ENCODE measurements around the gene ANKRD13A. TPM values are rescaled to one million over a fixed set of nuclear protein-coding genes. Genes with fewer than 3 reads are reported as not detected.
"Not testable (repeated sequence)": the region's sequence is repeated elsewhere in the genome, so short reads cannot be mapped to it uniquely, and the experiment has no call there.

ANKRD13A gene
- polyA plus RNA-seq, 6 donors from 2014 or later, result 65.4 to 95.4 (median 78.7) TPM

GRCh38 chr12:110071504-110071903 lies 72.3 kb downstream of the ANKRD13A start:
- peaks cover 0 to 2% (median 0%) of the 10 kb centered on the region in 7 donors for H3K9me3 Mint-ChIP-seq
- ATAC-seq (ENCODE audit: low read depth in 2 of 2) (no peak), DNase-seq (no peak)
- peak overlapping the region in 1 of 8 donors; percentile 24 for H3K4me3 Mint-ChIP-seq
- no peaks in the 10 kb centered on the region for H3K36me3 Mint-ChIP-seq
- peaks cover 9 to 24% (median 10%) of the 10 kb centered on the region in 3 donors for H3K4me1 Mint-ChIP-seq
- H3K27me3 Mint-ChIP-seq, result no peaks in the 10 kb centered on the region
- no peak overlapping the region for H3K27ac Mint-ChIP-seq

- Mint-ChIP-seq H3K27me3 (no peaks in the 10 kb centered on the region), H3K9me3 (peaks cover 0 to 2% (median 0%) of the 10 kb centered on the region in 7 donors), H3K27ac (no peak overlapping the region), H3K4me3 (peak overlapping the region in 4 of 8 donors; percentile 19 to 75 (median 38)), H3K36me3 (no peaks in the 10 kb centered on the region), H3K4me1 (peaks cover 9 to 24% (median 10%) of the 10 kb centered on the region in 3 donors)
- DNase-seq, result no peak
- no peak for ATAC-seq (ENCODE audit: low read depth in 2 of 2)
Measured at GRCh38 chr12:110071967-110072366, 72.7 kb downstream of the ANKRD13A start.

DNA sequence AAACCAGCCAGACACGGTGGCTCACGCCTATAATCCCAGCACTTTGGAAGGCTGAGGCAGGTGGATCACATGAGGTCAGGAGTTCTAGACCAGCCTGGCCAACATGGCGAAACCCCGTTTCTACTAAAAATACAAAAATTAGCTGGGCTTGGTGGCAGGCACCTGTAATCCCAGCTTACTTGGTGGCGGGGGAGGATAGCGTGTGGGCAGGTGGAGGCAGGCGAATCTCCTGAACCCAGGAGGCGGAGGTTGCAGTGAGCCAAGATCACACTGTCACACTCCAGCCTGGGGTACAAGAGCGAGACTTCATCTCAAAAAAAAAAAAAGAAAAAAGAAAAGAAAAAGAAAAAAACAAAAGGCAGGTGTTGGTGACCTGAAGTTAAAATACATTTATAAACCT lies 73.4 kb downstream of the ANKRD13A start:
- H3K27ac Mint-ChIP-seq, H3K36me3 Mint-ChIP-seq: not testable (repeated sequence)
- peak overlapping the region in 7 of 8 donors; percentile 47 to 92 (median 76) for H3K4me3 Mint-ChIP-seq

GRCh38 chr12:110073049-110073831 lies 74.0 kb downstream of the ANKRD13A start:
- Mint-ChIP-seq H3K9me3 (peaks cover 0 to 2% (median 0%) of the 10 kb centered on the region in 7 donors), H3K4me3 (peak overlapping the region; percentile 47 to 92 (median 80)), H3K27ac (peak overlapping the region in 5 of 6 donors; percentile 27 to 93 (median 66)), H3K27me3 (no peaks in the 10 kb centered on the region), H3K4me1 (peaks cover 9 to 24% (median 10%) of the 10 kb centered on the region in 3 donors), H3K36me3 (no peaks in the 10 kb centered on the region)
- DNase-seq (peak; percentile 18), ATAC-seq (ENCODE audit: low read depth in 2 of 2) (peak; percentile 30 to 35)

More for the DNA sequence above, 73.4 kb downstream of the ANKRD13A start:
- H3K27me3 Mint-ChIP-seq; DNase-seq; H3K9me3 Mint-ChIP-seq; ATAC-seq (ENCODE audit: low read depth in 2 of 2): not testable (repeated sequence)
- H3K4me1 Mint-ChIP-seq, result peaks cover 9 to 24% (median 10%) of the 10 kb centered on the region in 3 donors

DNA sequence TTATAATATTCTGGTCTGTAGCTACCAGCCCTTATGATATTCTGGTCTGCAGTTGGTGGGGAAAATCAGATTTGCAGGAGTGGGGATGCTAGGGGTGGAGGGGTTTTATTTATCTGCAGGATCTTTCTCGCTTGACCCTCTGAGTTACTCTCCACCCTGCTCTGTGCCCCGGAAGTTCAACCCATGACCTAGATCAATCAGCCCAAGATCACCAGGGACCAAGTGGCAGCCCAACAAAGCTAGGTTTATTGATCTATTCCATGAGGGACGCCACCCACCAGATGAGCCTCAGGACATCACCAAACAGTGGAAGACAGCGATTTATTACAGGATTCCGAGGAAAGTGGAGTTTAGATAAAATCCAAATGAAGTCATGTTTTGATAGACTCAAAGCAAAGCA lies 74.9 kb downstream of the ANKRD13A start:
- Mint-ChIP-seq H3K4me3 (peak overlapping the region in 3 of 8 donors; percentile 75 to 92 (median 86)), H3K9me3 (peaks cover 0 to 2% (median 0%) of the 10 kb centered on the region in 7 donors), H3K4me1 (peaks cover 12 to 30% (median 14%) of the 10 kb centered on the region in 3 donors), H3K27ac (peak overlapping the region in 1 of 6 donors; percentile 92), H3K27me3 (no peaks in the 10 kb centered on the region), H3K36me3 (no peaks in the 10 kb centered on the region)
- ATAC-seq (ENCODE audit: low read depth in 2 of 2) (no peak), DNase-seq (no peak)

- Mint-ChIP-seq H3K27ac (no peak overlapping the region), H3K27me3 (no peaks in the 10 kb centered on the region), H3K9me3 (peaks cover 0 to 4% (median 1%) of the 10 kb centered on the region in 7 donors), H3K4me1 (peaks cover 26 to 46% (median 29%) of the 10 kb centered on the region in 3 donors), H3K36me3 (peaks cover 0 to 7% of the 10 kb centered on the region in 2 donors), H3K4me3 (no peak overlapping the region)
- no peak for DNase-seq
- no peak for ATAC-seq (ENCODE audit: low read depth in 2 of 2)
Measured at GRCh38 chr12:110075880-110076279, 76.7 kb downstream of the ANKRD13A start.

DNA sequence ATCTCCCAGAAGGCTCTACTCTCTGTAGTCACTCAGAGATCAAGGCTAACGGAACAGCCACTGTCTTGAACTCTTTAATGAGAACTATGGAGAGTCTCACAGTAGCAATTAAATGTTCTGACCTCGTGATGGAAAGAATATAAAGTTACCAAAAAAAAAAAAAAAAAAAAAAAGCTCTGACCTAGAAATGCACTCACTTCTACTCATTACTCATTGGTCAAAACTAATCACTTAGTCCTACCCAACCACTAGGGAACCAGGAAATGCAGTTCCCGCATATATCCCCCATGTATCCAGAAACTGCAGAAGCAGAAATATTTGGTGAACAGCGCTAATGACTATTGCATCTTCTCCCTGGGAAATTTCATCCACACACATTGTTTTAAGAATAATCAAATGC lies 78.6 kb downstream of the ANKRD13A start:
- DNase-seq, result no peak
- ATAC-seq (ENCODE audit: low read depth in 2 of 2), result no peak
- H3K4me1 Mint-ChIP-seq, result peaks cover 26 to 39% (median 28%) of the 10 kb centered on the region in 3 donors
- peaks cover 0 to 7% of the 10 kb centered on the region in 2 donors for H3K36me3 Mint-ChIP-seq
- H3K4me3 Mint-ChIP-seq, result no peak overlapping the region
- peaks cover 0 to 4% (median 0%) of the 10 kb centered on the region in 7 donors for H3K9me3 Mint-ChIP-seq
- H3K27me3 Mint-ChIP-seq, result no peaks in the 10 kb centered on the region
- H3K27ac Mint-ChIP-seq, result peak overlapping the region in 1 of 6 donors; percentile 82

DNA sequence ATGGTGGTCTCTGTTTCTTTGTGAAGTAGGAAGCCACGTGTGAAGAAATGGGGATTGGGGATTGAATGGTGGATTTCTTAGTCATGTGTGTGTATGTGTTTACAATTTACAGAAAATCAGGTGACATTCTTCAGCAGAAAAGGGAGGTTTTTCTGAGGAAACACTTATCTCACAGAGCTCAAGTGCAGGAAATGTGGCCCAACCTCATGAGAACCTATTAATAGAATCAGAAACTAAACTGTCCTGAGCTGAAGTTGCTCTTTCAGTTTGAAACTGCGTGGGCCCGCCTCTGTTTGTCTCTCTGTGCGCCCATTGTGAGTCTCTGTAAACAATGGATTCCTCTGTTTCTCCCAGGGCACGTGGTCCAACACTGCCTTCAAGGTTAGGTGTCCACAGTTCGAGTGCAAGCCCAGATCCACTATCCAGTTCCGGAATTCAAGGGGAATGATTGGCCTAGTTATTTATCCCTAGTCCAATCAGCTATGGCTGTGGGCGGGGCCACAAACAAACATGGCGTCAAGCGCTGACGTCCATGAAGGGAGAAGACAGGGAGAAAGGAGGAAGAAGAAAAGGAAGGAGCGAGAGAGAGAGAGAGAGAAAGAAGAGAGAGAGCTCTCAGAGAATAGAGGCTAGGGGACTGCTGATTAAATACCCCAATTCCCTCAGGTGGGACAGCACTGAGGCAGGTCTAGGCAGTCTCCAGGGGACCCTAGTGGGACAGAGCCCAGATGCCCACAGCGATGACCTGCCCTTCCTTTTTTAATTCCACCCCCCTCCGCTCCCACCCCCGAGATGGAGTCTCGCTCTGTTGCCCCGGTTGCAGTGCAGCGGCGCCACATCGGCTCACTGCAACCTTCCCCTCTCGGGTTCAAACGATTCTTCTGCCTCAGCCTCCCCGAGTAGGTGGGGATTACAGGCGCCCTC lies 80.5 kb downstream of the ANKRD13A start:
- ATAC-seq (ENCODE audit: low read depth in 2 of 2), result peak; percentile 89 to 91
- H3K9me3 Mint-ChIP-seq, result peaks cover 0 to 4% (median 0%) of the 10 kb centered on the region in 7 donors
- DNase-seq, result peak; percentile 72
- peaks cover 18 to 25% (median 19%) of the 10 kb centered on the region in 3 donors for H3K4me1 Mint-ChIP-seq
- peak overlapping the region; percentile 91 to 99 (median 98) for H3K27ac Mint-ChIP-seq
- peak overlapping the region; percentile 70 to 97 (median 91) for H3K4me3 Mint-ChIP-seq
- peaks cover 0 to 7% of the 10 kb centered on the region in 2 donors for H3K36me3 Mint-ChIP-seq
- H3K27me3 Mint-ChIP-seq, result peaks cover 0 to 5% (median 0%) of the 10 kb centered on the region in 3 donors

DNA sequence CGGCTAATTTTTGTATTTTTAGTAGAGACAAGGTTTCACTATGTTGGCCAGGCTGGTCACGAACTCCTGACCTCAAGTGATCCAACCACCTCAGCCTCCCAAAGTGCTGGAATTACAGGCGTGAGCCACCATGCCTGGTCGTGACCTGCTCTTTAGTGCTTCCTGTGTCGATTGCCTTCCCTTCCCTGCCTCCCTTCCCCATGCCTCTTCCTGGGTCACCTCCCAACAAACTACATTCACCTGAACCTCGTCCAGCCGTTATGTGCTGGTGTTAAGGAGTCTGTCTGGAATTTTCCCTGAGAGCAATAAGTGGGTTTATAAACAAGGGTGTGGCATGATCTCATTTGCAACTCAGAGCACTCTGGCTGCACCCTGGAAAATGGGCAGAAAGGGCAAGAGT lies 81.2 kb downstream of the ANKRD13A start:
- Mint-ChIP-seq H3K27me3 (peaks cover 0 to 5% (median 2%) of the 10 kb centered on the region in 3 donors), H3K9me3 (peaks cover 0 to 4% (median 0%) of the 10 kb centered on the region in 7 donors), H3K36me3 (peaks cover 0 to 7% of the 10 kb centered on the region in 2 donors), H3K4me3 (peak overlapping the region in 7 of 8 donors; percentile 26 to 94 (median 59)), H3K4me1 (peaks cover 18 to 25% (median 19%) of the 10 kb centered on the region in 3 donors), H3K27ac (peak overlapping the region; percentile 1 to 99 (median 94))
- no peak for ATAC-seq (ENCODE audit: low read depth in 2 of 2)
- no peak for DNase-seq

DNA sequence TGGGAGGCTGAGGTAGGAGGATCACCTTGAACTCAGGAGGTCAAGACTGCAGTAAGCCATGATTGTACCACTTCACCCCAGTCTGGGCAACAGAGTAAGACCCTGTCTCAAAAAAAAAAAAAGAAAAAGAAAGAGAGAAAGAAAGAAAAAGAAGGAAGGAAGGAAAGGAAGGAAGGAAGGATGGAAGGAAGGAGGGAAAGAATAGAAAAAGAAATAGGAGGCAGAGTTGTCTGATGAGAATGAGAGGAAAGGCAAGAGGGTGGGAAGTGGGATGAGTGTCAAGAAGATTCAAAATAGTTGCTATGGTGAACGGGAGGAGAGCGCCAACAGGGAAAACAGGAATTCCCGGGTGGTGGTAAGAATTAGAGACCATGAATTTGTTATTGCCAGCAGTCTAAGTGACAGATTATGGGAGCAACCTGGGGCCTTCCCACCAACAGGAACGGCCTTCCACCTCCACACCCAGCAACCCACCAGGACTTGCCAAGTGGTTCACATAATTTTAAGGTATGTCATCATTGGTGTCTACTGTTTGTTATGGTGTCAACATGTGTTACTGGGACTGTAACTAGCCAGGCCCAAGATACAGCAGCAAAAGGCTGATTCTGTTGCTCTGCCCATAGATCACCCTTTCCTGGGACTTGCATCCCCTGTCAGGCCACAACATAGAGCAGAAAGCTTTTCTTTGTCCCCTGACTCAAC lies 85.2 kb downstream of the ANKRD13A start:
- Mint-ChIP-seq H3K36me3 (peaks cover 0 to 7% of the 10 kb centered on the region in 2 donors), H3K9me3 (peaks cover 0 to 4% (median 0%) of the 10 kb centered on the region in 7 donors), H3K4me3 (no peak overlapping the region), H3K27me3 (peaks cover 6 to 24% (median 18%) of the 10 kb centered on the region in 3 donors), H3K4me1 (peaks cover 13 to 28% (median 13%) of the 10 kb centered on the region in 3 donors), H3K27ac (peak overlapping the region in 1 of 6 donors; percentile 91)
- ATAC-seq (ENCODE audit: low read depth in 2 of 2), result no peak
- DNase-seq, result no peak

DNA sequence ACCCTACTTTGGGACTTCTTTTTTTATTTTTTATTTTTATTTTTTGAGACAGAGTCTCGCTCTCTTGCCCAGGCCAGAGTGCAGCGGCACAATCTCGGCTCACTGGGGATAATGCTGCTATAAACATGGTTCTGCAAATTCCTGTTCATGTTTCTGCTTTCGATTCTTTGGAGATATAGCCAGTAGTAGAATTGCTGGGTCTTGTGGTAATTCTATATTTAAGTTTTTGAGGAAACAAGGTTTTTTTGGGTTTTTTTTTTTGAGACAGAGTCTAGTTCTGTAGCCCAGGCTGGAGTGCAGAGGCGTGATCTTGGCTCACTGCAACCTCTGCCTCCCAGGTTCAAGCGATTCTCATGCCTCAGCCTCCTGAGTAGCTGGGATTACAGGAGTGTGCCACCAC lies 89.0 kb downstream of the ANKRD13A start:
- not testable (repeated sequence) for DNase-seq

DNA sequence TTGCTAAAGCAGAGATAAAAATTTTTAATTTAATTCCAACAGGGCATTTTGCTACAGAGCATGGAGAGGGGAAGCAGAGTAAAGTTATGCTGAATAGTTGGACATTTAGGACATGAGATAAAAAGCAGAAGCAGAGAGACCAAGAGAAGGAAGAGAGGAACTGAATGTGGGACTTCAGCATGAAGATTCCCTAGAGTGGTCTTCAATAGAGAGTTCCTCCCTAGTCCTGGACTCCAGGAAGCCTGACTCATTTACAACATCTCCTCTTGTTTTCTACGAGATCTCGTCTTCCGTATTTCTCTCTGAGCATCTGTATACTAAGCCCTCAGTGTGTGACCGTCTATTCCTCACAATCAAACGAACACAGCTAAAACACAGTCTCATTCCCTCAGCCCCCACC lies 89.7 kb downstream of the ANKRD13A start:
- Mint-ChIP-seq H3K27me3 (peaks cover 13 to 41% (median 26%) of the 10 kb centered on the region in 3 donors), H3K9me3 (peaks cover 0 to 1% (median 0%) of the 10 kb centered on the region in 7 donors)
- no peak for ATAC-seq (ENCODE audit: low read depth in 2 of 2)

More for the DNA sequence above, 89.0 kb downstream of the ANKRD13A start:
- H3K9me3 Mint-ChIP-seq, H3K36me3 Mint-ChIP-seq, H3K4me3 Mint-ChIP-seq: not testable (repeated sequence)
- H3K27me3 Mint-ChIP-seq, result peaks cover 13 to 40% (median 26%) of the 10 kb centered on the region in 3 donors
- H3K4me1 Mint-ChIP-seq, result peaks cover 0 to 17% (median 4%) of the 10 kb centered on the region in 3 donors
- H3K27ac Mint-ChIP-seq, result peak overlapping the region in 1 of 6 donors; percentile 38
- peak in 1 of 2 donors; percentile 37 for ATAC-seq (ENCODE audit: low read depth in 2 of 2)

More for the DNA sequence above, 89.7 kb downstream of the ANKRD13A start:
- DNase-seq, result no peak
- H3K36me3 Mint-ChIP-seq, result no peaks in the 10 kb centered on the region
- no peak overlapping the region for H3K4me3 Mint-ChIP-seq
- peak overlapping the region in 1 of 6 donors; percentile 38 for H3K27ac Mint-ChIP-seq
- peaks cover 0 to 17% (median 4%) of the 10 kb centered on the region in 3 donors for H3K4me1 Mint-ChIP-seq

All from naive B cell (primary cell).